IPS-15b (cell line): ENCODE measurements around the gene SPAM1.
"Not testable (repeated sequence)": the region's sequence is repeated elsewhere in the genome, so short reads cannot be mapped to it uniquely, and the experiment has no call there.

ENCODE experiments used
- H3K27me3 ChIP-seq: one replicate; pipeline ENCODE4 v1.6.1; 2013; ENCODE audit warnings: low read length; ENCODE audit not compliant: control insufficient read depth, insufficient read depth
- H3K36me3 ChIP-seq: one replicate; pipeline ENCODE4 v1.6.1; 2013; ENCODE audit warnings: low read length; ENCODE audit not compliant: control insufficient read depth, insufficient read depth
- H3K4me1 ChIP-seq: one replicate; pipeline ENCODE4 v1.6.1; 2013; ENCODE audit warnings: mild to moderate bottlenecking, low read length; ENCODE audit not compliant: control insufficient read depth, insufficient read depth
- H3K4me3 ChIP-seq: one replicate; pipeline ENCODE4 v1.5.1; 2013; ENCODE audit warnings: low read depth, low read length
- H3K9ac ChIP-seq: one replicate; pipeline ENCODE4 v1.6.1; 2013; ENCODE audit warnings: low read depth, mild to moderate bottlenecking, low read length
- H3K9me3 ChIP-seq: one replicate; pipeline ENCODE4 v1.6.1; 2013; ENCODE audit warnings: mild to moderate bottlenecking, low read length; ENCODE audit not compliant: control insufficient read depth, insufficient read depth

Gene SPAM1

GRCh38 chr7:123994449-123994848 is 69.4 kb downstream of the SPAM1 start:
- no peak overlapping the region for H3K9ac ChIP-seq
- H3K9me3 ChIP-seq: no peaks in the 10 kb centered on the region
- peaks cover 14% of the 10 kb centered on the region for H3K4me1 ChIP-seq
- no peaks in the 10 kb centered on the region for H3K27me3 ChIP-seq
- H3K36me3 ChIP-seq: no peaks in the 10 kb centered on the region
- no peak overlapping the region for H3K4me3 ChIP-seq

GRCh38 chr7:123995617-123996326 is 70.7 kb downstream of the SPAM1 start:
- Histone ChIP-seq H3K36me3 (no peaks in the 10 kb centered on the region), H3K4me1 (peaks cover 14% of the 10 kb centered on the region), H3K9ac (no peak overlapping the region), H3K27me3 (no peaks in the 10 kb centered on the region), H3K9me3 (no peaks in the 10 kb centered on the region), H3K4me3 (no peak overlapping the region)

DNA sequence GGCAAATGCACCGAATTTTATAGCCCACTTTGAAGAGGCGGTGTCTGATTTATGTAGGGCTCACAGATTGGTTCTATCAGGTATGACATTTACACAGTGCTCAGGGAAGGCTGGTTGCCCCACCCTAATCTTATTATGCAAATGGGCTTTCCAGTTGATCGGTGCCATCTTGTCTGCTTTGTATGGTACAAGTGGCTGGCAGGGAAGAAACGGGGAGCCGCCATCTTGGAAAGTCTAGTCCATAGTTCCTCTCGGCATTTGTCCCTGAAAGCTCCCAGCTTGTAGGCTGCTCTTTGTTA is 71.2 kb downstream of the SPAM1 start:
- no peak overlapping the region for H3K9ac ChIP-seq
- no peaks in the 10 kb centered on the region for H3K27me3 ChIP-seq

DNA sequence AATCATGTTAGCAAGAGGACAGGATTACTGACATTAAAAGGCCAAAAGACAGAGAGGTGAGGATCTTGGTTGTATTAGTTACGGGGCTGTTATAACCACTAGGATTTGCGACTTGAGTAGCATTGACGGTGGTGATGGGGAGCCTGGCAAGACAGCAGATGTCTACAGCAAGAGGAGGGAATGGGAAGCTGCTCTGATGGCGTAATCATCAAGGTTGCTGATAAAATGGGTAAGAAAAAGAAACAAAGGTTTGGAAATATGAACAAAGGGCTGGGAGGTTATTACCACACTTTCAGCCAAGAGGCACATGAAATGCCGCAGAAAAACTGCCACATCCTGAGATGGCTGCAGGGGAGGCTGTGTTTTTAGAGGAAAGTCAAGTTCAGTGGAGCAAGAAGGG is 73.9 kb downstream of the SPAM1 start:
- Histone ChIP-seq H3K36me3 (no peaks in the 10 kb centered on the region), H3K4me1 (peaks cover 14% of the 10 kb centered on the region), H3K27me3 (no peaks in the 10 kb centered on the region), H3K9ac (no peak overlapping the region), H3K9me3 (no peaks in the 10 kb centered on the region), H3K4me3 (no peak overlapping the region)

More for the DNA sequence above, 71.2 kb downstream of the SPAM1 start:
- peaks cover 14% of the 10 kb centered on the region for H3K4me1 ChIP-seq
- H3K4me3 ChIP-seq: no peak overlapping the region
- no peaks in the 10 kb centered on the region for H3K36me3 ChIP-seq
- H3K9me3 ChIP-seq: no peaks in the 10 kb centered on the region

DNA sequence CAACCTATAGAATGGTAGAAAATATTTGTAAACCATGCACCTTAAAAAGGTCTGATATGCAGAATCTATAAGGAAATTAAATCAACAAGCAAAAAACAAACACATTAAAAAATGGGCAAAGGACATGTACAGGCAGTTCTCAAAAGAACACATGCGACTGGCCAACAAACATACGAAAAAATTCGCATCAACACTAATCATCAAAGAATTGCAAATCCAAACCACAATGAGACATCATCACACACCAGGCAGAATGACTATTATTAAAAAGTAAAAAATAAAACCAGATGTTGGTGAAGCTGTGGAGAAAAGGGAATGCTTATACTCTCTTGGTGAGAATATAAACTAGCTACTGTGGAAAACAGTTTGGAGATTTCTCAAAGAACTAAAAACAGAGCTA is 74.7 kb downstream of the SPAM1 start:
- Histone ChIP-seq H3K9me3 (no peaks in the 10 kb centered on the region), H3K4me3 (no peak overlapping the region), H3K36me3 (no peaks in the 10 kb centered on the region), H3K27me3 (no peaks in the 10 kb centered on the region), H3K9ac (no peak overlapping the region), H3K4me1 (peaks cover 10% of the 10 kb centered on the region)

DNA sequence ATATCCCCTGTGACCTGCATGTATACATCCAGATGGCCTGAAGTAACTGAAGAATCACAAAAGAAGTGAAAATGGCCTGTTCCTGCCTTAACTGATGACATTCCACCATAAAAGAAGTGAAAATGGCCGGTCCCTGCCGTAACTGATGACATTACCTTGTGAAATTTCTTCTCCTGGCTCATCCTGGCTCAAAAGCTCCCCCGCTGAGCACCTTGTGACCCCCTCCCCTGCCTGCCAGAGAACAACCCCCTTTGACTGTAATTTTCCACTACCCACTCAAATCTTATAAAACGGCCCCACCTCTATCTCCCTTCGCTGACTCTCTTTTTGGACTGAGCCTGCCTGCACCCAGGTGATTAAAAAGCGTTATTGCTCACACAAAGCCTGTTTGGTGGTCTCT is 83.3 kb downstream of the SPAM1 start:
- not testable (repeated sequence) for H3K9ac ChIP-seq, H3K9me3 ChIP-seq

DNA sequence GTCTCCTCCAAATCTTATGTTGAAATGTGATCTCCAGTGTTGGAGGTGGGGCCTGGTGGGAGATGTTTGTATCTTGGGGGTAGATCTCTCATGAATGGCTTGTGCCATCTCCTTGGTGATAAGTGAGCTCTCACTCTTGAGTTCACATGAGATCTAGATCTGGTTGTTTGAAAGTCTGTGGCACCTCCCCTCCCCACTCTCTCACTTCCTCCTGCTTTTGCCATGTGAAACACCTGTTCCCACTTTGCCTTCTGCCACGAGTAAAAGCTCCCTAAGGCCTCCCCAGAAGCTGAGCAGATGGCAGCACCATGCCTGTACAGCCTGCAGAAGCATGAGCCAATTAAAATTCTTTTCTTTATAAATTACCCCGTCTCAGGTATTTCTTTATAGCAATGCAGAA is 84.3 kb downstream of the SPAM1 start:
- Histone ChIP-seq H3K4me1 (peaks cover 4% of the 10 kb centered on the region), H3K27me3 (no peaks in the 10 kb centered on the region), H3K9ac (no peak overlapping the region), H3K36me3 (no peaks in the 10 kb centered on the region), H3K9me3 (no peaks in the 10 kb centered on the region), H3K4me3 (no peak overlapping the region)

More for the DNA sequence above, 83.3 kb downstream of the SPAM1 start:
- not testable (repeated sequence) for H3K36me3 ChIP-seq, H3K4me1 ChIP-seq, H3K4me3 ChIP-seq, H3K27me3 ChIP-seq
